Activated T-helper 1 cell treated with Interleukin-2 at 50 U/mL for 16 hours (primary cell): Measurements from ENCODE around the gene STOM.

Source experiments
- DNase-seq: peaks from one replicate; pipeline ENCODE4 v3.0.0-alpha.2; 2020; ENCODE audit warnings: low read depth

STOM gene

GRCh38 chr9:121371495-121372061 lies 1.5 kb upstream of the STOM start:
- DNase-seq, result no peak

- DNase-seq, result no peak
Measured at GRCh38 chr9:121368745-121369144, 1.3 kb downstream of the STOM start.

- no peak for DNase-seq
Measured at GRCh38 chr9:121368138-121368522, 1.9 kb downstream of the STOM start.

DNA sequence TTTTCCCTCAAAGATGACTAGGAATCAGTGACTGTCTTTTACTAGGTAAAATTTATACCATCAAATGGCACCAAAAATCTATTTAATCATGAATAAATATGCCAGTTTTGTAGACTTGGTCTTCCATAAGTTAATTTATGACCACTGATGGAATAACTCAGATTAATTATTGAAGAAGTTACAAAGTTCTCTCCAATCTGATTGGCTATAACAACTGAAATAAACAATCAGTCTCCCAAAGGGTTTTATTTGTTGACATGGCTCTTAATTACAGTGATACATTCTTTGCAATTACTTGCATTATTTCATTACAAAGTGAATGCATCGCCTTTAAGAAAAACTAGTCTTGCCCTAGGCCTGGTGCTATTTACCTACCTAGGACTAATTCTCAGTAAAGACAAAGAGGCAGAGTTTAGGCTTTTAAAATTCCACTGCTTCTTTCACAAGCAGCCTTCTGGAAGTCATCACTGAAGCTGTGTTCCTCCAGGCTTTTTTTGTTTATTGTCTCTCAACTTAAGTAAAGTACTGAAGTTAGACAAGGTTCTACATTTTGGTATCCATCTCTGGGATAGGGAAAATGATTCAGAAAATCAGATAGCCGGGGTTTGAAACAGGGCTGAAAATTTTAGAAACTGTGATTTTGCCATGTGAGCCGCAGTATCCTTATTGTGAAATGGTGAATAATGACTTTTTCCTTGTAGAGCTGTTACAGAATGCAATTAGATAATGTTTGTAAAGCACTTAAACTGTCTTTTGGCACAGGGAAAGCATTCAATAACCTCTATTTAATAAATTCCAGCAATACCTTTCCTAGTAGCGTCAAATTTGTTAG lies 2.5 kb downstream of the STOM start:
- DNase-seq, result no peak

DNA sequence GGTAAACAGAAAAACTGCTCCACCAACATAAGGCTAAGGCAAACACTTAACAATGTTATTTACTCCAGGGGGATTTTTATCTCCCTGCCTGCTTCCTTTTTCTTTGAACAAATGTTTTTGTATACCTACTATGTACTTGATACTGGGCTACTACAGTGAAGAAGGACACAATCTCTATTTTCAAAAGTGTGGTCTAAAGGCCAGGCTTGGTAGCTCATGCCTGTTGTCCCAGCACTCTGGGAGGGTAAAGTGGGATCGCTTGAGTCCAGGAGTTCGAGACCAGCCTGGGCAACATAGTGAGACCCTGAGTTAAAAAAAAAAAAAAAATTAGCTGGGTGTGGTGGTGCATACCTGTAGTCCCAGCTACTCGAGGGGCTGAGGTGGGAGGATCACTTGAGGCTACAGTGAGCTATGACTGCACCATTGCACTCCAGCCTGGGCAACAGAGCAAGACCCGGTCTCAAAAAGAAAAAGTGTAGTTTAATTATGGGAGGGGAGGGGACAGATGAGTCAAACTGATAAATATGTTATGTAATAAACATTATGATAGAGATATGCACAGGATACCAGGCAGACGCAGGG lies 3.3 kb downstream of the STOM start:
- DNase-seq, result no peak

DNA sequence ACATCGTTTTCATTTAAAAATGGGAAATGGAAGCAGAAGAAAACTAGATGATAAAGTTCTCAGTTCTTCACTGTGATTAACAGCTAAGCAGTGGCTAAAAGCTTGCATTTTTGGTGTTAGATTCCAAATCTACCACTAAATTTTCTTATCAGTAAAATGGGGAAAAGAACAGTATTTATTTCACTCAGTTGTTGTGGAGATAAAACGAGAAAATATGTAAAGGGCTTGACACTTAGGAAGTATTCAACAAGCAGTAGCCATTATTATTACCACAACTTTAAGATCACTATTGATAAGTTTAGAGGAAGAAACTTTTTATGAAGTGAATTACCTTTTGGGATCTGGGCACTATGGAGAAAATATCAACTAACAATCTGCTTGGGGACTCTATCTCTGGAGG lies 4.5 kb downstream of the STOM start:
- DNase-seq, result no peak

DNA sequence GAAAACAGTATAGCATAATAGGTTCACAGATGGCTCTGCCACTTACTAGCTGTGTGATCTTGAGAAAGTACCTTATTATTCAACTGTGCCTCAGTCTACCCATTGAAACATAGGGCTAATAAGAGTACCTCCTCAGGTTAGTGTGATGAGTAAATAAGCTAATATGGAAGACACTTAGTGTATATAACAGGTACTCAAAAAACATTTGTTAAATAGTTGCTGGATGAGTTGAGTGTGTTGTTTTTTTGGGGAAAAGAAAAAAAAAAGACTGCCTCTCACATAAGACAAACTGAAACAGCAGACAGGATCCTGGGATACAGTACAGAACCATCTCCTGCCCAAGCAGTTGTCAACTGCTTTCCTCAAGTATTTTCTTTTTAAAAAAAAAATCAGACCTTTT lies 5.2 kb downstream of the STOM start:
- no peak for DNase-seq

DNA sequence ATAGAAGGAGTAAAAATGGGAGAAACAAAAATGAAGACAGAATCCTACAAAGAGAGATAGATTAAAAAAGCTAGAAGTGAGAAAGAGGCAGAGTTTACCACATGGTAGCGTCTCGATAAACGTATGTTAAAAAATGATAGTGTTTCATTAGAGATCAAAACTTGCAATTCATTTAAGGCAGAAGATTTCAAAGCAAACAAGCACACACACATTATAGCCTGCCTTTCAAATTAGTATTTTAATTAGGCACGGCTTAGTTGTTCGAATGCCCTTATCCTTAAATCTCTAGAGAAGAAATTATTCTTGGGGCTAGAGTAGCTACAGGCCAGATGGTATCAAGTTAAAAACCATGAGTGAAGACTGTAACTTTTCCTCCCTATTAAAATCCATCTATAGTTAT lies 6.0 kb downstream of the STOM start:
- no peak for DNase-seq

DNA sequence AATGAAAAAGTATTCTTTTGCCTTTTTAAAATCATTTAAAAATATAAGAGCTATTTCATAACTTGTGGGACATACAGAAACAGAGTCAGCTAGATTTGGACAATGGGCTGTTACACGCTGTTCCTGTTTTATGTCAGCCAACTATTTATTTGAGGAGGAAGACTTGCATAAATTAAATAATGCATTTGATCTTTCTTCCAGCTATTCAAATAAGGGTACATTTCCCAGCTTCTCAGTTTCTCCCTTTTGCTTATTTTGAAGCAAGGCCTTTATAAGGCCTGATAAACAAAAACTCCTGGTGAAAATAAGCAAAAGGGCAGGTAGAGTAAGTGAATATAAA lies 6.5 kb downstream of the STOM start:
- DNase-seq, result no peak

DNA sequence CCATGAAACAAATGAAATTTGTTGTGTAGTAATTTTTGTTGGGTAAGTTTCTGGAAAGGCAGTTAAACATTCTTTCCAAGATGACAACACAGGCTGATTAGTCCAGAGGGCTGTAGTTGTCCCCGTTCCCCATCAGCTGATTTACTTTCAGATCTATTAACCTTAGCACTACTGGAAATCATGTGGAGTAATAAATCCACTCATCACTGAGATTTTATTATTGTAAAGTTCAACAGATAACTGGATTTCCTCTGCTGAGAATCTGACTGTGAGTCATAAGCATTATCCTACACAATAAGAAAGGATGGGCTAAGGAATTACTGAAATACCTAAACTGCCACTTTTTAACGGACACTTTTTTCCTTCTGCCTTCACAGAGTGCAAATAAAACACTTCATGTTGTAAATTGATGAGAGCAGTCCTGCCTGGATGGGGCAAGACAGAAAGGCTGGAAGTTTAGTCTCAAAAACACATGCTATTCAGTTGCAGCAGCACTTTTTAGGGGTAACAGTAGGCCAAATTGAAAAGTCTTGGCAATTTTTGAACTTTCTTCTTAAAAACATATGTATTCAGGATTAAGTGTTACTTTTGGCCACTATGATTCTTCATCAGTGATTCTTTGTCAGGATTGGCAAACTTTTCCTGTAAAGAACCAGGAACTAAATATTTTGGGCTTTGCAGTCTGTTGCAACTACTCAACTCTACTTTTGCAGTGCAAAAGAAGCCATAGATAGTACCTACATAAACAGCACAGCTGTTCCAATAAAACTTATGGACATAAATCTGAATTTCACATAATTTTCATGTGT lies 7.0 kb downstream of the STOM start:
- no peak for DNase-seq

DNA sequence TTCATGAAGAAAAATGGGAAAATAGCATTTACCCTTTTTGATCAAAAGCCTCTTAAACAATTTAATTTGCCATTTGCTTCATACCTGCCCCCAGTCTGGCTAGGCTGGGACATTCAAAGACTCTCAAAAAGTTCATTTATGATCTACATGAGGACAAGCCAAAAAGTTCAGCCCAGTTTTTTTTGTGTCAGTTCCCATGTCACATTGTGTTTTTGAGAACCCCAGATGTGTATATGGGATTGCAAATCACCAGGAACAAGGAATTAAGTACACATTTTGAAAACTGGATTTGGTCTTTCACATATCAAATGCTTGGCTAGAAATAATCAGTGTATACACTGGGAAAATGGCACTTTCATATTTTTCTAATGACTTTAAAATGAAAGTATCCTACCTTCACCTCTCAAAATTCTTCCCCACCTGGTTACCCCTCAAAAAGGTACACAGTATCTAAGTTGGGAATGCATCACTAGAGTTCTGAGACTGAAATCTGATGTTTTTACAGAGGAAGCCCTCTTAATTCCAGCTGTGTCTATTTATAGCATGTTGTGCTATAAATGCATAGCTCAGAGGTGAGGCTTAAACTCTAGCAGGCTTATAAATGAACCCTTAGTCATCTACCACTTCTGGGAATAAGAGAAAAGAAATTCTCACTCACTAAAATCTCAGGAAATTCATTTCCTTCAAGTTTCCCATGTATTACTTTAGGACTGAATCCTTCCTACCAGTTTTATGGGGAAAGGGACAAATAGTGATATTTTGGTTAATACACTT lies 9.3 kb downstream of the STOM start:
- DNase-seq, result no peak

DNA sequence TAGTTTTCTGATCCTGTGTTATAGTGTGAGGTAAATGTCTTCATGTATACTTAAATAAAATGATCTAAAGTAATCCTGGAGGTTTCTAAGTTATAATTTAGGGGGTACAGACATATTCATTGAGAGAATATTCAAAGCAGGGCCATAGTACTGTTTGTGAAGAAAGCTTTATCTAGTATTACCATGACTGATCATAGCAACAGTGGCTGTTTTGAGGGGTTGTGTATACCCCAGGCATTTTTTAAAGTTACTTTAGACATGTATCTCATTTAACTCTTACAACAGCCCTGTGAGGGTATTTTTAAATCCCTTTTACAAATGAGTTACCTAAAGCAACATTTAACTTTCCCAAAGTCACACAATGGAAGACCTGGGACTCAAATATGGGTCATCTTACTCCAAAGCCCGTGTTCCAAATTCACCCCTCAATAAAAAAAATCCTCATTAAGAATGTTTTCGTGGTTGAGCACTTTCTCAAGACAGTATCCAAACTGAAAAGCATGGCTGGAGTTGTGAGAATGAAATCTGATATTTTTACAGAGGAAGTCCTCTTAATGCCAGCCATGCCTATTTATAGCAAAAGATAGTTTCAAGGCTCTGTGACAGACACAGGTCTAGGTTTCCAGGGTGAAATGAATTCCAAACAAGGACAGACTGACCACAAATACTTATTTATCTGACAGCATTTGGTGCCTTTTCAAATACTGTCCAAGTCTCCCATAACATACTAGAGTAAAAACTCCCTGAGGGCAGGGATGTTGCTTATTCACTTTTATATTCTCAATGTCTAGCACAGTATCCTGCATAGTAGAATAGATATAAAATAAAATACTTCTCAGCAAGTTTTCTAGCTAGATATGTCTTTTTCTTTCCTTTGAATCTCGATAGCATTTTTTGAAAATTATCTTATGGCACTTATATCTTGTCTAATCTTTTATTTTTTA lies 10.4 kb downstream of the STOM start:
- DNase-seq, result no peak

DNA sequence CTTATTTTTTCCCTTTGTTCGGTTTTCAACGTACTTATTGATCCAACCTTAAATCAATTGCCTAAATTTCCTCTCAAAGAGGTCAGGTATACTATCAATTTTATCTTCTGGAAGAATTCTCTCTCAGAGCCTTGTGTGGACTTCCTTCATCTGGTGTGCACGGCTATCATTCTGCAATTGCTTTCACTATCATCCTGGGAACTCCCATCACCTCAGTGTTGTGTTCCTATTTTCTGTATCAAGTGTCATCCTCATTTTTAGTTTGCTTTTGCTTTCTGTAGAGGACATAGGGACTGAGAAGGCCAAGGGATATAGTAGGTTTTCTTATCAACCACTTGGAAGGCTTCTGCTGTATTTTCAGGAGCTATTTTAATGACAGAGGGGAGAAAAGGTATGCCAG lies 11.3 kb downstream of the STOM start:
- DNase-seq, result no peak

- no peak for DNase-seq
Measured at GRCh38 chr9:121357011-121357410, 13.0 kb downstream of the STOM start.

DNA sequence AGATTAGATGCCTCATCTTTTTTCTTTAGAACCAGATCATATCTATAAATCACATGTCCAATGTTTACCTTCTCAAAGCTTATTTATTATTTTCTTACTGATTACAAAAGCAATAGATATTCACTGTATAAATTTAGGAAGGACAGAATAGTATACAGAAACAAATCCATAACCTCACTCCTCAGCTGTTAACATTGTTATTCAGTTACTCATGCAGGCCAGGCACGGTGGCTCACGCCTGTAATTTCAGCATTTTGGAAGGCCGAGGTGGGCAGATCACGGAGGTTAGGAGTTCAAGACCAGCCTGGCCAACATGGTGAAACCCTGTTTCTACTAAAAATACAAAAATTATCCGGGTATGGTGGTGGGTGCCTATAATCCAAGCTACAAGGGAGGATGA lies 15.3 kb downstream of the STOM start:
- DNase-seq, result no peak

DNA sequence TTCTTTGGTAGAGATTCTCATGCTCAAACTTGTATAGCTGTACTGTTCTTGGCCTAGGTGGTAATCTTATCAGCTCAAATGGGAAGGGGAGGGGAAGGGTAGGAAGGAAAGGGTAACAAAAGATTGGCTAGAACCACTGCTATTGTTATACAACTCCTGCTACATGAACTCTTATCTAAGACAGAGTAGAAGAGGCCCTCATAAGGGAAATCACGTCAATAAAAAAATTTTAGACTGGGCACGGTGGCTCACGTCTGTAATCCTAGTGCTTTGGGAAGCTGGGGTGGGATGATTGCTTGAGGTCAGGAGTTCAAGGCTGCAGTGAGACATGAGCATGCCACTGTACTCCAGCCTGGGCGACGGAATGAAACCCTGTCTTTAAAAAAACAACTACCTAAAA lies 15.9 kb downstream of the STOM start:
- DNase-seq, result no peak

- DNase-seq, result peak; percentile 27
Measured at GRCh38 chr9:121353241-121354061, 16.6 kb downstream of the STOM start.

DNA sequence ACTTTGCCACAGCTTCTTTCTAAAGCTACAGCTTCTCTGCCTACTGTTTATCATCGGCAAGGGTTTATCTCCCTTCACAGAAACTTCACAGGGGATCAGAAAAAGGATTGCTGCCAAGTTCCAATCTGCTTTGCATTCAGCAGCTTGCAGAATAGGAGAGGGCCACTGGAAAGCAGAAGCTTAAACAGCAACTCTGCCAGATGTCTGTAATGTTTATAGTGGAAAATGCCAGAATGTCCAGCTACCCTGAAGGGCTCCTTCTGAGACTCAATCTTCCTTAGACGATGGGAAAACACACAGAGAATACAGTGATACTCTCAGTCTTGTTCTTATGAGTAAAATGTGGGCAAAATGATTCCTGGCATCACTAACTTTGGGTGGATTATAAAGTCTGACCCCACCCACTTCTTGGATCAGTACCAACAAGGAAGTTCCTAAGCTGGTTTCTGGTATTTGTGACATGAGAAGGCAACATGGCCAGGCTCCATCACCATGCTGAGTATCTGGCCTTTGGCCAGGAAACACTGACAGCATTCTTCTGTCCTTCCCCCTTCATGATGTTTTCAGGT lies 19.0 kb downstream of the STOM start:
- DNase-seq, result no peak

- no peak for DNase-seq
Measured at GRCh38 chr9:121350036-121350435, 20.0 kb downstream of the STOM start.

GRCh38 chr9:121349009-121349408 lies 21.0 kb downstream of the STOM start:
- DNase-seq, result no peak
